Duodenal mucosa (tissue), 2 donors: ENCODE measurements around the gene SUN2.
"Not testable (repeated sequence)": the region's sequence is repeated elsewhere in the genome, so short reads cannot be mapped to it uniquely, and the experiment has no call there.

Experiments used
- H3K27ac ChIP-seq: one replicate; pipeline ENCODE4 v1.7.0; 2013; ENCODE audit warnings: low read depth, low read length
- H3K27me3 ChIP-seq, 2 donors: one replicate each; pipeline ENCODE4 v1.7.0; 2013; ENCODE audit warnings: low read length in 2 of 2, control low read depth in 1 of 2; ENCODE audit not compliant: insufficient read depth in 2 of 2, control insufficient read depth in 1 of 2
- H3K36me3 ChIP-seq, 2 donors: one replicate each; pipeline ENCODE4 v1.7.0; 2013; ENCODE audit warnings: low read length in 2 of 2, control low read depth in 1 of 2; ENCODE audit not compliant: insufficient read depth in 2 of 2, control insufficient read depth in 1 of 2
- H3K4me1 ChIP-seq, 2 donors: one replicate each; pipeline ENCODE4 v1.7.0; 2013; ENCODE audit warnings: low read length in 2 of 2, control low read depth in 1 of 2; ENCODE audit not compliant: insufficient read depth in 2 of 2, control insufficient read depth in 1 of 2
- H3K4me3 ChIP-seq, 2 donors: one replicate each; pipeline ENCODE4 v1.7.0; 2013; ENCODE audit warnings: low read length in 2 of 2, low read depth in 1 of 2
- H3K9ac ChIP-seq, 2 donors: one replicate each; pipeline ENCODE4 v1.7.0; 2013; ENCODE audit warnings: low read length in 2 of 2, low read depth in 1 of 2
- H3K9me3 ChIP-seq, 2 donors: one replicate each; pipeline ENCODE4 v1.7.0; 2013; ENCODE audit warnings: low read length in 2 of 2, control low read depth in 1 of 2; ENCODE audit not compliant: control insufficient read depth in 1 of 2

The SUN2 gene

GRCh38 chr22:38755911-38756532, at the start of gene SUN2:
TSS of gene SUN2 (minus strand) at chr22:38755998. CDS start at chr22:38752628, 3,370 bp downstream.
- Histone ChIP-seq H3K9me3 (no peaks in the 10 kb centered on the region), H3K36me3 (peaks cover 7 to 19% of the 10 kb centered on the region in 2 donors), H3K27ac (peak within 1 kb of the TSS; percentile 93), H3K4me1 (peaks cover 30 to 43% of the 10 kb centered on the region in 2 donors), H3K9ac (peak within 1 kb of the TSS; percentile 86 to 96), H3K27me3 (no peaks in the 10 kb centered on the region), H3K4me3 (peak within 1 kb of the TSS; percentile 79 to 80)

GRCh38 chr22:38805041-38805593, 49.3 kb upstream of the SUN2 start:
- not testable (repeated sequence) for H3K27me3 ChIP-seq, H3K9ac ChIP-seq, H3K27ac ChIP-seq, H3K4me1 ChIP-seq, H3K36me3 ChIP-seq, H3K9me3 ChIP-seq, H3K4me3 ChIP-seq

GRCh38 chr22:38802671-38803121, 46.9 kb upstream of the SUN2 start:
- Histone ChIP-seq H3K9me3 (no peaks in the 10 kb centered on the region), H3K27ac (no peak overlapping the region), H3K9ac (no peak overlapping the region), H3K27me3 (peaks cover 3 to 5% of the 10 kb centered on the region in 2 donors), H3K4me3 (no peak overlapping the region), H3K4me1 (no peaks in the 10 kb centered on the region), H3K36me3 (no peaks in the 10 kb centered on the region)

- Histone ChIP-seq H3K9me3 (no peaks in the 10 kb centered on the region), H3K36me3 (no peaks in the 10 kb centered on the region), H3K27ac (no peak overlapping the region), H3K4me1 (peaks cover 0 to under 1% of the 10 kb centered on the region in 2 donors), H3K27me3 (peaks cover 6 to 10% of the 10 kb centered on the region in 2 donors), H3K9ac (no peak overlapping the region), H3K4me3 (no peak overlapping the region)
These were observed 43.6 kb upstream of the SUN2 start for GRCh38 chr22:38799265-38800002.

GRCh38 chr22:38798496-38798895, 42.7 kb upstream of the SUN2 start:
- Histone ChIP-seq H3K4me1 (peaks cover under 1 to 6% of the 10 kb centered on the region in 2 donors), H3K27me3 (peaks cover 6 to 10% of the 10 kb centered on the region in 2 donors), H3K9me3 (no peaks in the 10 kb centered on the region), H3K27ac (no peak overlapping the region), H3K4me3 (no peak overlapping the region), H3K9ac (no peak overlapping the region), H3K36me3 (no peaks in the 10 kb centered on the region)

- H3K4me1 ChIP-seq = peaks cover 7 to 13% of the 10 kb centered on the region in 2 donors
- H3K4me3 ChIP-seq = no peak overlapping the region
- H3K36me3 ChIP-seq = no peaks in the 10 kb centered on the region
These were observed 40.6 kb upstream of the SUN2 start for GRCh38 chr22:38796262-38796957.

GRCh38 chr22:38795569-38795968, 39.8 kb upstream of the SUN2 start:
- H3K9me3 ChIP-seq = no peaks in the 10 kb centered on the region
- no peaks in the 10 kb centered on the region for H3K36me3 ChIP-seq
- H3K4me1 ChIP-seq = peaks cover 7 to 13% of the 10 kb centered on the region in 2 donors
- no peak overlapping the region for H3K4me3 ChIP-seq
- no peak overlapping the region for H3K27ac ChIP-seq
- H3K27me3 ChIP-seq = peaks cover 6 to 10% of the 10 kb centered on the region in 2 donors
- no peak overlapping the region for H3K9ac ChIP-seq

More at GRCh38 chr22:38796262-38796957, 40.6 kb upstream of the SUN2 start:
- H3K27me3 ChIP-seq = peaks cover 6 to 10% of the 10 kb centered on the region in 2 donors
- H3K9me3 ChIP-seq = no peaks in the 10 kb centered on the region
- no peak overlapping the region for H3K27ac ChIP-seq
- H3K9ac ChIP-seq = no peak overlapping the region

GRCh38 chr22:38793721-38794466, 38.1 kb upstream of the SUN2 start, which contains the start of gene DNAL4:
TSS of gene DNAL4 (minus strand) at chr22:38794143. CDS start at chr22:38782731, 11,412 bp downstream.
- peak within 1 kb of the TSS; percentile 58 for H3K27ac ChIP-seq
- peaks cover 0 to 3% of the 10 kb centered on the region in 2 donors for H3K36me3 ChIP-seq
- peaks cover 3 to 5% of the 10 kb centered on the region in 2 donors for H3K27me3 ChIP-seq
- peak within 1 kb of the TSS; percentile 93 for H3K4me3 ChIP-seq
- peak within 1 kb of the TSS; percentile 74 to 87 for H3K9ac ChIP-seq
- peaks cover 12 to 16% of the 10 kb centered on the region in 2 donors for H3K4me1 ChIP-seq
- no peaks in the 10 kb centered on the region for H3K9me3 ChIP-seq

GRCh38 chr22:38793317-38793716, 37.5 kb upstream of the SUN2 start:
- H3K4me3 ChIP-seq = peak overlapping the region; percentile 93

More at GRCh38 chr22:38793317-38793716, 37.5 kb upstream of the SUN2 start:
- H3K9me3 ChIP-seq = no peaks in the 10 kb centered on the region
- H3K9ac ChIP-seq = peak overlapping the region; percentile 74 to 87
- peak overlapping the region; percentile 58 for H3K27ac ChIP-seq
- peaks cover 0 to 3% of the 10 kb centered on the region in 2 donors for H3K36me3 ChIP-seq
- H3K4me1 ChIP-seq = peaks cover 16 to 20% of the 10 kb centered on the region in 2 donors
- peaks cover 3 to 5% of the 10 kb centered on the region in 2 donors for H3K27me3 ChIP-seq
